ENCODE results near the gene TMEM30A. TPM values are rescaled to one million over a fixed set of nuclear protein-coding genes. Genes with fewer than 3 reads are reported as not detected.

The TMEM30A gene
- total and polyA plus RNA-seq, 2 of the 13 experiments (the other 11 are each of a cell fraction or from before 2014, with no cell fraction given), result 17.6 to 54.4 TPM

GRCh38 chr6:75222261-75222660, 62.3 kb downstream of the TMEM30A start (continued):
- TF ChIP-seq ZFYVE20 (CRISPR knock-in tag; IDR thresholded peaks at IDR 0.05; ENCODE audit: borderline replicate concordance, low read depth) (no peak), ZNF839 (CRISPR knock-in tag; IDR thresholded peaks at IDR 0.05; ENCODE audit: borderline replicate concordance) (no peak), PCBP2 (optimal IDR thresholded peaks at IDR 0.05; ENCODE audit: low read depth, low read length, poor library complexity, severe bottlenecking) (no peak), KMT2A (CRISPR knock-in tag; IDR thresholded peaks at IDR 0.05) (no peak), MIER3 (CRISPR knock-in tag; IDR thresholded peaks at IDR 0.05; ENCODE audit: borderline replicate concordance) (no peak), SAFB2 (CRISPR knock-in tag; IDR thresholded peaks at IDR 0.05; ENCODE audit: borderline replicate concordance, low read depth) (no peak)
- TF ChIP-seq, protein P1, sequence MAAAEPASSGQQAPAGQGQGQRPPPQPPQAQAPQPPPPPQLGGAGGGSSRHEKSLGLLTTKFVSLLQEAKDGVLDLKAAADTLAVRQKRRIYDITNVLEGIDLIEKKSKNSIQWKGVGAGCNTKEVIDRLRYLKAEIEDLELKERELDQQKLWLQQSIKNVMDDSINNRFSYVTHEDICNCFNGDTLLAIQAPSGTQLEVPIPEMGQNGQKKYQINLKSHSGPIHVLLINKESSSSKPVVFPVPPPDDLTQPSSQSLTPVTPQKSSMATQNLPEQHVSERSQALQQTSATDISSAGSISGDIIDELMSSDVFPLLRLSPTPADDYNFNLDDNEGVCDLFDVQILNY (CRISPR knock-in tag; conservative IDR thresholded peaks at IDR 0.05), result no peak

GRCh38 chr6:75221116-75221515, 63.5 kb downstream of the TMEM30A start:
- intact Hi-C loops (cut with micrococcal nuclease; ENCODE audit: unreplicated experiment), result no loop called here
- FAIRE-seq, result no peak
- ChIA-PET CTCF (ENCODE audit: low intra/inter-chr PET ratio, low total read pairs) (no interaction called here), POLR2A (no interaction called here)
- 47% methylated on average over 4 of the region's 4 CpGs for WGBS (ENCODE audit: low lambda C conversion rate)
- DNase-seq (ENCODE audit: low spot score), result no peak
- in situ Hi-C loops (cut with HindIII; ENCODE audit: extremely low pct_ligation_motif_present, low pct_unique_long_range_greater_than_20kb), result loop anchor here (25.0 kb wide), 4 partner anchors 634 to 1484 kb away; no protein-coding TSS in a partner anchor
- Histone ChIP-seq H3K4me2 (ENCODE audit: low read depth, low read length) (no peak overlapping the region), H3K4me3 (replicated peaks in 1 of 3; ENCODE audit: insufficient read depth in 1 of 3, low read depth in 2 of 3, low read length in 3 of 3) (no peak overlapping the region), H3K36me3 (replicated peaks in 1 of 2; ENCODE audit: control insufficient read depth in 1 of 2, insufficient read depth in 2 of 2, low read length in 2 of 2) (no peaks in the 10 kb centered on the region), H4K20me1 (ENCODE audit: insufficient read depth, low read length) (no peaks in the 10 kb centered on the region), H3K9ac (ENCODE audit: insufficient read depth, low read depth, low read length) (no peak overlapping the region), H2AFZ (ENCODE audit: low read length) (no peak overlapping the region), H3K79me2 (ENCODE audit: insufficient read depth, low read length) (no peaks in the 10 kb centered on the region), H3K27me3 (ENCODE audit: control insufficient read depth in 1 of 2, insufficient read depth in 2 of 2, low read length in 2 of 2) (no peaks in the 10 kb centered on the region; a peak in 1 of 5 replicates), H3K4me1 (ENCODE audit: insufficient read depth, low read length) (peaks cover 19% of the 10 kb centered on the region), H3K9me3 (ENCODE audit: low read length) (no peaks in the 10 kb centered on the region), H3K27ac (ENCODE audit: extremely low read length, insufficient read depth, low read length) (no peak overlapping the region)
- no peak for ATAC-seq
- BruUV-seq (replicated peaks), result no TSS peak
- TF ChIP-seq FOXK1 (CRISPR knock-in tag; IDR thresholded peaks at IDR 0.05; ENCODE audit: borderline replicate concordance, low read depth), result no peak
- no peak for TF ChIP-seq ZBTB1 (CRISPR knock-in tag; IDR thresholded peaks at IDR 0.05; ENCODE audit: borderline replicate concordance)
- TF ChIP-seq MATR3 (CRISPR knock-in tag; IDR thresholded peaks at IDR 0.05), result no peak
- no peak for TF ChIP-seq ZNF747 (CRISPR knock-in tag; IDR thresholded peaks at IDR 0.05; ENCODE audit: borderline replicate concordance)
- TF ChIP-seq ZNF883 (CRISPR knock-in tag; IDR thresholded peaks at IDR 0.05; ENCODE audit: not compliant biosample characterization), result no peak

All from HepG2 (cell line).